Tibial artery (tissue), 4 donors: ENCODE data around the gene SLC10A6.

ENCODE experiments used
- DNase-seq, 2 donors: peaks; one replicate each; pipeline ENCODE4 v3.0.0-alpha.2; 2019
- H3K27ac ChIP-seq, 2 donors: fragments of 200-600 bp; sonication (generic) in 1 of 2; 1 replicate in 1 of 2; 2 replicates in 1 of 2; pipeline ENCODE4 v1.5.1; 2018 to 2019; ENCODE audit warnings: mild to moderate bottlenecking in 1 of 2
- H3K27me3 ChIP-seq, 2 donors: fragments of 200-600 bp; sonication (generic) in 1 of 2; one replicate each; pipeline versions ENCODE4 v1.5.1 to v1.6.0; 2016 to 2019
- H3K36me3 ChIP-seq, 3 donors: fragments of 200-600 bp; sonication (generic) in 2 of 3; one replicate each; pipeline ENCODE4 v1.5.1; 2016 to 2019; ENCODE audit warnings: mild to moderate bottlenecking in 2 of 3
- H3K4me1 ChIP-seq, 4 donors: fragments of 200-600 bp; sonication (generic) in 2 of 4; 1 replicate in 3 of 4; 2 replicates in 1 of 4; pipeline ENCODE4 v1.5.1; 2016 to 2019
- H3K4me3 ChIP-seq, 2 donors: fragments of 200-600 bp; sonication (generic) in 1 of 2; 1 replicate in 1 of 2; 2 replicates in 1 of 2; pipeline ENCODE4 v1.5.1; 2018 to 2019; ENCODE audit warnings: mild to moderate bottlenecking in 2 of 2
- H3K9me3 ChIP-seq, 3 donors: fragments of 200-600 bp; sonication (generic) in 1 of 3; one replicate each; pipeline ENCODE4 v1.5.1; 2016 to 2019
- CTCF ChIP-seq, 2 experiments: fragments of 200-600 bp in 1 of 2; fragments of 450-650 bp in 1 of 2; IDR thresholded peaks; one replicate each; pipeline ENCODE4 v1.5.1; 2017 to 2019; ENCODE audit warnings: antibody characterized with exemption in 2 of 2, mild to moderate bottlenecking in 1 of 2, moderate library complexity in 1 of 2
- intact Hi-C: fragments of 100-400 bp; cut with DNase I; formaldehyde crosslinking; loops from one replicate; pipeline ENCODE4 v1.15.0; 2023; ENCODE audit warnings: low total_unique reads

SLC10A6 gene

GRCh38 chr4:86845593-86845992 is 3.6 kb downstream of the SLC10A6 start:
- intact Hi-C loops = no loop called here
- Histone ChIP-seq H3K36me3 (no peaks in the 10 kb centered on the region), H3K27ac (no peak overlapping the region), H3K9me3 (no peaks in the 10 kb centered on the region), H3K4me1 (peaks cover 0 to 5% (median 0%) of the 10 kb centered on the region in 4 donors), H3K4me3 (no peak overlapping the region), H3K27me3 (no peaks in the 10 kb centered on the region)
- DNase-seq = no peak
- TF ChIP-seq CTCF (IDR thresholded peaks at IDR 0.05) = no peak

GRCh38 chr4:86841309-86841708 is 7.9 kb downstream of the SLC10A6 start:
- Histone ChIP-seq H3K27me3 (no peaks in the 10 kb centered on the region), H3K9me3 (no peaks in the 10 kb centered on the region), H3K36me3 (no peaks in the 10 kb centered on the region), H3K27ac (no peak overlapping the region), H3K4me3 (no peak overlapping the region), H3K4me1 (no peaks in the 10 kb centered on the region)
- no peak for DNase-seq
- intact Hi-C loops = no loop called here
- TF ChIP-seq CTCF (IDR thresholded peaks at IDR 0.05) = no peak

- intact Hi-C loops = no loop called here
- no peak for TF ChIP-seq CTCF (IDR thresholded peaks at IDR 0.05)
- Histone ChIP-seq H3K9me3 (no peaks in the 10 kb centered on the region), H3K4me3 (no peak overlapping the region), H3K27me3 (no peaks in the 10 kb centered on the region), H3K36me3 (no peaks in the 10 kb centered on the region), H3K4me1 (no peaks in the 10 kb centered on the region), H3K27ac (no peak overlapping the region)
- DNase-seq = no peak
These were observed 8.3 kb downstream of the SLC10A6 start for GRCh38 chr4:86840858-86841257.

GRCh38 chr4:86837691-86838503 is 11.3 kb downstream of the SLC10A6 start:
- Histone ChIP-seq H3K4me1 (no peaks in the 10 kb centered on the region), H3K4me3 (no peak overlapping the region), H3K27me3 (no peaks in the 10 kb centered on the region), H3K27ac (no peak overlapping the region), H3K36me3 (no peaks in the 10 kb centered on the region), H3K9me3 (no peaks in the 10 kb centered on the region)
- TF ChIP-seq CTCF (IDR thresholded peaks at IDR 0.05) = no peak
- intact Hi-C loops = no loop called here
- DNase-seq = no peak

GRCh38 chr4:86835677-86836076 is 13.5 kb downstream of the SLC10A6 start:
- no peak for TF ChIP-seq CTCF (IDR thresholded peaks at IDR 0.05)
- intact Hi-C loops = no loop called here
- H3K9me3 ChIP-seq = no peaks in the 10 kb centered on the region

More at GRCh38 chr4:86835677-86836076, 13.5 kb downstream of the SLC10A6 start:
- no peak for DNase-seq
- Histone ChIP-seq H3K4me3 (no peak overlapping the region), H3K27ac (no peak overlapping the region), H3K27me3 (no peaks in the 10 kb centered on the region), H3K4me1 (peaks cover 0 to 4% (median 0%) of the 10 kb centered on the region in 4 donors), H3K36me3 (no peaks in the 10 kb centered on the region)
